ENCODE results near the gene FAF1. TPM values are rescaled to one million over a fixed set of nuclear protein-coding genes. Genes with fewer than 3 reads are reported as not detected.

Gene FAF1
- total RNA-seq, 1 experiment from 2014 or later: 109 TPM

- Histone ChIP-seq H3K36me3 (ENCODE audit: insufficient read depth, low read length, poor library complexity, severe bottlenecking) (no peaks in the 10 kb centered on the region), H3K27me3 (replicated peaks; ENCODE audit: insufficient read depth, low read depth, low read length, poor library complexity) (no peaks in the 10 kb centered on the region), H3K4me1 (ENCODE audit: insufficient read depth, low read length, poor library complexity, severe bottlenecking) (no peaks in the 10 kb centered on the region), H3K27ac (ENCODE audit: low read depth, low read length, poor library complexity, severe bottlenecking) (no peak overlapping the region), H3K9me3 (ENCODE audit: low read depth, low read length, poor library complexity, severe bottlenecking) (no peaks in the 10 kb centered on the region), H3K4me3 (ENCODE audit: low read depth, low read length, poor library complexity, severe bottlenecking) (no peak overlapping the region)
- no TSS peak for BruUV-seq (replicated peaks)
- ChIA-PET CTCF (no interaction called here), POLR2A (ENCODE audit: low non-redundant PET) (no interaction called here)
- DNase-seq (ENCODE audit: low spot score): no peak
- TF ChIP-seq CTCF (conservative IDR thresholded peaks at IDR 0.05; ENCODE audit: low read depth, low read length): no peak
- no peak for TF ChIP-seq EZH2 (IDR thresholded peaks at IDR 0.05; ENCODE audit: borderline replicate concordance, low read depth, low read length, poor library complexity, severe bottlenecking)
- intact Hi-C loops (cut with micrococcal nuclease; ENCODE audit: unreplicated experiment): no loop called here
Observed at GRCh38 chr1:50521703-50522102, 438.4 kb downstream of the FAF1 start.

GRCh38 chr1:50517488-50517887 lies 442.6 kb downstream of the FAF1 start:
- POLR2A ChIA-PET (ENCODE audit: low non-redundant PET): no interaction called here
- no peak for DNase-seq (ENCODE audit: low spot score)
- intact Hi-C loops (cut with micrococcal nuclease; ENCODE audit: unreplicated experiment): no loop called here
- Histone ChIP-seq H3K27ac (ENCODE audit: low read depth, low read length, poor library complexity, severe bottlenecking) (no peak overlapping the region), H3K9me3 (ENCODE audit: low read depth, low read length, poor library complexity, severe bottlenecking) (no peaks in the 10 kb centered on the region), H3K27me3 (replicated peaks; ENCODE audit: insufficient read depth, low read depth, low read length, poor library complexity) (no peaks in the 10 kb centered on the region), H3K4me1 (ENCODE audit: insufficient read depth, low read length, poor library complexity, severe bottlenecking) (no peaks in the 10 kb centered on the region), H3K4me3 (ENCODE audit: low read depth, low read length, poor library complexity, severe bottlenecking) (no peak overlapping the region), H3K36me3 (ENCODE audit: insufficient read depth, low read length, poor library complexity, severe bottlenecking) (no peaks in the 10 kb centered on the region)
- TF ChIP-seq CTCF (conservative IDR thresholded peaks at IDR 0.05; ENCODE audit: low read depth, low read length) (no peak), EZH2 (IDR thresholded peaks at IDR 0.05; ENCODE audit: borderline replicate concordance, low read depth, low read length, poor library complexity, severe bottlenecking) (no peak)
- BruUV-seq (replicated peaks): no TSS peak
- CTCF ChIA-PET: no interaction called here

GRCh38 chr1:50516056-50516455 lies 444.0 kb downstream of the FAF1 start:
- intact Hi-C loops (cut with micrococcal nuclease; ENCODE audit: unreplicated experiment): no loop called here
- no peak for DNase-seq (ENCODE audit: low spot score)
- H3K27me3 ChIP-seq (replicated peaks; ENCODE audit: insufficient read depth, low read depth, low read length, poor library complexity): no peaks in the 10 kb centered on the region
- no peak overlapping the region for H3K4me3 ChIP-seq (ENCODE audit: low read depth, low read length, poor library complexity, severe bottlenecking)
- BruUV-seq (replicated peaks): no TSS peak
- no peaks in the 10 kb centered on the region for H3K36me3 ChIP-seq (ENCODE audit: insufficient read depth, low read length, poor library complexity, severe bottlenecking)
- H3K4me1 ChIP-seq (ENCODE audit: insufficient read depth, low read length, poor library complexity, severe bottlenecking): no peaks in the 10 kb centered on the region
- POLR2A ChIA-PET (ENCODE audit: low non-redundant PET): no interaction called here
- no peaks in the 10 kb centered on the region for H3K9me3 ChIP-seq (ENCODE audit: low read depth, low read length, poor library complexity, severe bottlenecking)
- TF ChIP-seq CTCF (conservative IDR thresholded peaks at IDR 0.05; ENCODE audit: low read depth, low read length) (no peak), EZH2 (IDR thresholded peaks at IDR 0.05; ENCODE audit: borderline replicate concordance, low read depth, low read length, poor library complexity, severe bottlenecking) (no peak)
- CTCF ChIA-PET: no interaction called here
- no peak overlapping the region for H3K27ac ChIP-seq (ENCODE audit: low read depth, low read length, poor library complexity, severe bottlenecking)
